ENCODE data around the gene SPSB1. TPM values are rescaled to one million over a fixed set of nuclear protein-coding genes. Genes with fewer than 3 reads are reported as not detected.

SPSB1 gene
- total RNA-seq, 1 donor from 2014 or later: 17.6 TPM

- H3K27me3 ChIP-seq (ENCODE audit: control insufficient read depth, insufficient read depth, low read length): no peaks in the 10 kb centered on the region
- DNase-seq (ENCODE audit: low read depth): no peak
- H3K36me3 ChIP-seq (ENCODE audit: control insufficient read depth, insufficient read depth, low read length): no peaks in the 10 kb centered on the region
- no peak for TF ChIP-seq CTCF (IDR thresholded peaks at IDR 0.05; ENCODE audit: insufficient read depth, low read length, severe bottlenecking)
- no peak overlapping the region for H3K4me3 ChIP-seq (ENCODE audit: low read depth, low read length)
- FAIRE-seq: no peak
Observed at GRCh38 chr1:9262096-9262986, 30.4 kb upstream of the SPSB1 start.

GRCh38 chr1:9263276-9263855 is 29.3 kb upstream of the SPSB1 start:
- FAIRE-seq (no peak), DNase-seq (ENCODE audit: low read depth) (no peak)
- H3K27me3 ChIP-seq (ENCODE audit: control insufficient read depth, insufficient read depth, low read length): no peaks in the 10 kb centered on the region
- H3K4me3 ChIP-seq (ENCODE audit: low read depth, low read length): no peak overlapping the region
- no peak for TF ChIP-seq CTCF (IDR thresholded peaks at IDR 0.05; ENCODE audit: insufficient read depth, low read length, severe bottlenecking)
- H3K36me3 ChIP-seq (ENCODE audit: control insufficient read depth, insufficient read depth, low read length): no peaks in the 10 kb centered on the region

GRCh38 chr1:9263984-9264872 is 28.5 kb upstream of the SPSB1 start:
- TF ChIP-seq CTCF (IDR thresholded peaks at IDR 0.05; ENCODE audit: insufficient read depth, low read length, severe bottlenecking): no peak
- no peak overlapping the region for H3K4me3 ChIP-seq (ENCODE audit: low read depth, low read length)
- H3K36me3 ChIP-seq (ENCODE audit: control insufficient read depth, insufficient read depth, low read length): no peaks in the 10 kb centered on the region
- DNase-seq (ENCODE audit: low read depth) (no peak), FAIRE-seq (no peak)
- no peaks in the 10 kb centered on the region for H3K27me3 ChIP-seq (ENCODE audit: control insufficient read depth, insufficient read depth, low read length)

- no peak for DNase-seq (ENCODE audit: low read depth)
- no peak for TF ChIP-seq CTCF (IDR thresholded peaks at IDR 0.05; ENCODE audit: insufficient read depth, low read length, severe bottlenecking)
- H3K4me3 ChIP-seq (ENCODE audit: low read depth, low read length): no peak overlapping the region
- H3K27me3 ChIP-seq (ENCODE audit: control insufficient read depth, insufficient read depth, low read length): peaks cover 1% of the 10 kb centered on the region
- FAIRE-seq: no peak
- H3K36me3 ChIP-seq (ENCODE audit: control insufficient read depth, insufficient read depth, low read length): no peaks in the 10 kb centered on the region
Observed at GRCh38 chr1:9265037-9265436, 27.7 kb upstream of the SPSB1 start.

GRCh38 chr1:9265968-9266367 is 26.7 kb upstream of the SPSB1 start:
- peaks cover 4% of the 10 kb centered on the region for H3K27me3 ChIP-seq (ENCODE audit: control insufficient read depth, insufficient read depth, low read length)
- no peak overlapping the region for H3K4me3 ChIP-seq (ENCODE audit: low read depth, low read length)
- FAIRE-seq: no peak
- no peak for TF ChIP-seq CTCF (IDR thresholded peaks at IDR 0.05; ENCODE audit: insufficient read depth, low read length, severe bottlenecking)
- H3K36me3 ChIP-seq (ENCODE audit: control insufficient read depth, insufficient read depth, low read length): no peaks in the 10 kb centered on the region
- no peak for DNase-seq (ENCODE audit: low read depth)
